GM19455 (cell line): ENCODE data around the gene NPC1.
"Not testable (repeated sequence)": the region's sequence is repeated elsewhere in the genome, so short reads cannot be mapped to it uniquely, and the experiment has no call there.

Source experiments
- ATAC-seq: cut with Tn5 transposase; IDR thresholded peaks from one replicate; pipeline ENCODE4 v1.9.1; 2021; ENCODE audit not compliant: unreplicated experiment

NPC1 gene

DNA sequence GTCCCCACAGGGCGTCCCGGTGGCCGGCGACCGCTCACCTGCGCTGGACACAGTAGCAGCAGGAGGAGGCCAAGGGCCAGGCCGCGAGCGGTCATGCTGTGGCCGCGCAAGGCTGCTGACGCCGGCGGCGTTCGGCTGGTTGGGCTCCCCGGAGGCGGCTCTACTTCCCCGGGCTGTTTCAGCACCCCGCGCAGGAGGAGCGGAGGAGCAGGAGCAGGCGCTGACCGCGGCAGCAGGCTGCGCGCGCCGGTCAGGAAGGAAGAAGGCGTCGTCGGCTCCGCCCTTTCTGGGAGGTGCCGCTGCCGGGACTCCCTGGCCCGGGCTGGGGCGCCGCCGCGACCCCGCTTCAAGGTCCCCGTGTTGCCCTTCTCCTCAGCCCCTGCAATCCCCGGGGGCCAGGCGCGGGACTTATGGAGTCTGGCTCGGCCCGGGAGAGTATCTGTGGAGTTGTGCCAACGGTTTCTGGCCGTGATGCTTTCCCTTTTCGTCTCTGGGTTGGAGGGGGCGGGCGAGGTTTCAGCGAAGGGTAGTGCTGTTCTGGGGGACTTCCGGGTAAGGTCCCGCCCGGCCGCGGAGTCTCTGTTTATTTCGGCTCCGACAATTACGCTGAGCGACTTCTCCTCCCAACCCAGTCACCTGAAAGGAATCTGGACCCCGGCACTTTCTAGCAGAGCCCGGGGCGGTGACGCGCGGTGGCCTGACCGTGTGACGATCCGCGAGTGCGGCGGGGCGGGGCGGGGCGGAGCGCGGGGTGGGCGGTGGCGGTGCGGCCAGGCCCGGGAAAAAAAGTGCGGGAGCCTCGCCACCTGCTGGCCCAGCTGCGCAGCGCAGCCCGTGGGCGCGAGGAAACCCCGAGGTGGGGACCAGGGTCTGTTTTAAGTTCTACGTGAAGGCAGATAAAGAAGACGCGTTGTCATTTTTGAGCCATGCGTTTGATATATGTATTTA is at the start of gene NPC1:
NPC1 (minus strand) TSS at position 258 of the 948 bp plus-strand sequence; CDS start at position 95, 163 bp downstream.
- peak; percentile 86 for ATAC-seq

DNA sequence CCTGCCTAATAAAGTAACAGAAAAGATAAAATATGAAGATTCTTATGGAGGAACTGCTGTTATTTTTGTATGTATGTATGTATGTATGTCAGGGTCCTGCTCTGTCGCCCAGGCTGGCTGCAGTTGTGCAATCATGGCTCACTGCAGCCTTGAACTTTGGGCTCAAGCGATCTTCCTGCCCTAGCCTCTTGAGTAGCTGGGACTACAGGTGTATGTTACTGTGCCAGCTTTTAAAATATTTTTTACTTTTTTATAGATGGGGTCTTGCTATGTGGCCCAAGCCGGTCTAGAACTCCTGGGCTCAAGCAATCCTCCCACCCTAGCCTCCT is 49.7 kb upstream of the NPC1 start:
- no peak for ATAC-seq

DNA sequence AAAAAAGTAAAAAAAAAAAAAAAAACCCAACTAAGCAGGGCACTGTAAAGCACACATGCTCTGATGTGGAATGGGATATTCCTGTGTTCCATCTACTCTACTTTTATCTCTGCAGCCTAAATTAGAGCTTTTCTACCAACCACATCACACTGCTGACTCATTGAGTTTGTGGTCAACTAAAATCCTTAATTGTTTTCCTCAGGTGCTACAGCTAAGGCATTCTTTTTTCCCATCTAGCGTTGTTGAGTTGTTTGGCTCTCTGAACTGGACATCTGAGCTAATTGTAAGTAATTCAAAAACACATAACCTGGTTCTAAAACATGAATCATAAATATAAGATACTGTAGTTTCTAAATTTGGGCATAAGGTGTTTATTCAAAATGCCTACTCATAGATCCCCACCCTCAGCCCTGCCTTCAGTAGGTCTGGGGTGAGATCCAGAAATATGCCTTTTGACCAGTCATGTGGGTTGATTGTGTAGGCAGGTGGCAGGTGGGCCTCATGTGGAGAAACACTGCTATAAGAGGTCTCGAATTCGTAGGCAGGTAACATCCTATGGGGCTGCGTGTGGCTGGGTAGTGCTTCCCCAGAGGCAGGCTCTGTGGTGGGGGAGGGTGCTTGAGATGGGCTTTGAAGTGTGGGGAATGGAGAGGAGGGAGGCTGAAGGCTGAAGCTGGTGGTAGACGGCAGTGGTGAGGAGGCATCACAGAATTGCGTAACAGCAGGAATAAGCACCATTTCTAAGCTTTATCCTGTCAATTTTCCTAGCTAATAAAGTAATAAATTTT is 49.2 kb upstream of the NPC1 start:
- ATAC-seq: no peak

DNA sequence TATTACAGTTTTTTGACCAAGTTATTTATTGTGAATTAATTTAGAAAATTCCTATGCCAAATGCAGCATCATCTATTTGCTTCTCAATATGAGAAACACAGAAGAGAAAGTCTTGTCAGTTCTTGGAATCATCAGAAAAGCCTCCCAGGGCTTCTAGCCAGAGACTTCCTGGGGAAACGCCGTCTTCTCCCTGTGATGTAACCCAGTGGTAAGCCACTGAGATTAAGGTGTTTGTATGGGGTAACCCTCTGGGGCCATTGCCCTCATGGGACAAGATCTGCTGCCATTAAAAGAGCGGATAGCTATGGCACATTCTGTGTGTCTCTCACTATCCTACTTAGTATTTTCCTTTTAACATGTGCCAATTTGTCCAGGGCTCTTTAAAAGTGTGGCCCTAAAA is 48.4 kb upstream of the NPC1 start:
- ATAC-seq: no peak

DNA sequence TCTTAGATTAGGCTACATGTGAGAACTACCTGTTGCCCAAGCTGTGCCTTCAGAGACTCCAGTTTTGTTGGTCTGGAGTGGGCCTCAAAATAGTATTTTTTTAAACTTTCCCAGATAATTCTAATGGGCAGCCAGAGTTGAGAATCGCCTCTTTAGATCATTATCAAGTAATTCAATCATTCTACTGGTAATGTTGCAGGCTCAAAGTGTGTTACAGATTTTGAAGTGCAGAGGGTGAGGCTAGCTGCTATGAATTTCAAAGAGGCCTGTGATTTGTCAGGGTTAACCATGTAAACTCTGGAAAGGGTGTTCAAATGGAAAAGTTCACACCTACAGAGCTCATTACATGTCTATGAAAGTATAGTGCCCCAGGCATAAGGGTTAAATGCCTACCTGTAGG is 46.3 kb upstream of the NPC1 start:
- ATAC-seq: no peak

DNA sequence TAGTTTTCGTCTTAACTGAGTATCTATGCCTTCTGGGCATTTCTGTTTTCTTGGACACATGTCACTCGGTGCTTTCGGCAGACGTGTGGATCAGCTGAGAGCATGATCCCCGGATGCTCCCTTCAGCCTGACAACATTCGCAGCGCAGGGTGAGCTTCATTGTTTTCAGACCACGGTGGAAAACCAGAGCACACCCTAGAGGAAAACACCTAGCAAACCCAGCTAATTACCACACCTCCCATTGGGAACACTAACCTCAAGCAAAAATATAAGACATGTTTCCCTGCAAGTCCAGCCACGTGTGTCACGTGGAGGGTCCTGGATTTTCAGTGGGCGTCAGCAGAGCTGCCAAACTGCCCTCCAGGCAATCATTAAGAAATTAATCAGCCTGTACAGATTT is 45.4 kb upstream of the NPC1 start:
- ATAC-seq: no peak

DNA sequence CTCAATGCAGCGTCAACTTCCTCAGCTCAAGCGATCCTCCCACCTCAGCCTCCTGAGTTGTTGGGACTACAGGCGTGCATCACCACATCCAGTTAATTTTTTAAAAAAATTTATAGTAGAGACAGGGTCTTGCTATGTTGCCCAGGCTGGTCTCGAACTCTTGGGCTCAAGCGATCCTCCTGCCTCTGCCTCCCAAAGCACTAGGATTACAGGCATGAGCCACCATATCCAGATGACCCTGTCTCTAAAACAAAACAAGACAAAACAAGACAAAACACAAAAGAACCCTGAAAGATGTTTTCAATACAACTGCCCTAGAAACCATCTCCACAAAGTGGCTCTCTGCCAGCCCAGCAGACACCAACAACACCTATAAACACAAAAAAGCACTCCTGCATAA is 45.0 kb upstream of the NPC1 start:
- ATAC-seq: no peak

DNA sequence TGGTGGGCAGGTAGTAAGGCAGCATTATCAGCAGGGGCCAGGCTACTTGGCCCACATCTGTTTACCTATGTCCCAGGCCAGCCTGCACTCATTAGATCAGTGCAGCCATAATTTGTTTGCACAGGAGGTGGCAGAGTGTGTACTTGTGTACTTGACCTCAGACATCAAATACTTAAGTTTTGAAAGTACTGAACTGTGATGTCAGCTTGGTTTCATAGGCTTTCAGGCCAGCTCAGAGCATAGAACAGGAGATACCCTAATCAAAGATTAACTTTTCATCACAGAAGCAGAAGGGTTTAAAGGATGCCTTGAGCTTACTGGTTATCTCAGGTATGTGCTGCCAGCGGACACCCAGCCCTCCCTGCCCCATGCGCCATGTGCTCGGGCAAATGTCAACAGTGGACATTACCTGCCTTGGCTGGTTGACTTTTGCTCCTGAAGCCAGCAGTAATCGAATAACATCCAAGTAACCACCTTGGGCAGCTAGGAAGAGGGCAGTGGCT is 43.2 kb upstream of the NPC1 start:
- ATAC-seq: no peak

DNA sequence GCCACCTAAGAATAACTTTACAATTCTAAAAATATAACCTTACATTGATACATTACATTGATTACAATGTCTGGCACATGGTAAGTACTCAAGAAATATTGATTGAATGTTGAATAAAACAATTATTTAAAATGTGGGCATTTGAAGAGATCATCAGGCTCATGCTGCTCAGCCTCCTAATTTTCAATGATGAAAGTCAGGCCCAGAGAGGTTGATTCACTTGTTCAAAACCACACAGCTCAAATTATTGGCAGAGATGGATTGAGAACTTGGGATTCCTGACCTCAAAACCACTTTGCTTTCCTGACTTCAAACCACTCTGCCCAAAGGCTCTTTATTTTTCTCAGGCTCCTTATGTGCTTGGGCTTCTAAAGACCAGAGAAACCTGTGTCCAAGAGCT is 41.7 kb upstream of the NPC1 start:
- ATAC-seq: no peak

DNA sequence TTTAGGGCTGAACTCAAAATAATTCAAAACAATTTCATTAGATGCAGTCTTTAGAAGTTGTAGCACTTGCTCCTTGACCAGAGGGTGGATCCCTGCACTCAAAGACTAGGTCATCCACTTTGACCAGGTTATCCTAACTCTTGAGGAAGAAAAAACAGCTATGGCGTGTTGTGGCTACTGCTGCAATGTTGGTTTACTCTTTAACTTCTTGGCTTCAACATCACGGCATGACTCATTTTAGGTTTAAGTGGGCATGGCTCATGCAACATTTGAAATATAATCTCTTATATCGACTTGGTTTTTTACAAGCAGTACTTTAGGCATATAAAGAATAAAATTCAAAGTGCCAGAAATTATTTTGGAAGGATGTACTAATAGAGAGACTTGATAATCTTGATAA is 41.0 kb upstream of the NPC1 start:
- ATAC-seq: no peak

DNA sequence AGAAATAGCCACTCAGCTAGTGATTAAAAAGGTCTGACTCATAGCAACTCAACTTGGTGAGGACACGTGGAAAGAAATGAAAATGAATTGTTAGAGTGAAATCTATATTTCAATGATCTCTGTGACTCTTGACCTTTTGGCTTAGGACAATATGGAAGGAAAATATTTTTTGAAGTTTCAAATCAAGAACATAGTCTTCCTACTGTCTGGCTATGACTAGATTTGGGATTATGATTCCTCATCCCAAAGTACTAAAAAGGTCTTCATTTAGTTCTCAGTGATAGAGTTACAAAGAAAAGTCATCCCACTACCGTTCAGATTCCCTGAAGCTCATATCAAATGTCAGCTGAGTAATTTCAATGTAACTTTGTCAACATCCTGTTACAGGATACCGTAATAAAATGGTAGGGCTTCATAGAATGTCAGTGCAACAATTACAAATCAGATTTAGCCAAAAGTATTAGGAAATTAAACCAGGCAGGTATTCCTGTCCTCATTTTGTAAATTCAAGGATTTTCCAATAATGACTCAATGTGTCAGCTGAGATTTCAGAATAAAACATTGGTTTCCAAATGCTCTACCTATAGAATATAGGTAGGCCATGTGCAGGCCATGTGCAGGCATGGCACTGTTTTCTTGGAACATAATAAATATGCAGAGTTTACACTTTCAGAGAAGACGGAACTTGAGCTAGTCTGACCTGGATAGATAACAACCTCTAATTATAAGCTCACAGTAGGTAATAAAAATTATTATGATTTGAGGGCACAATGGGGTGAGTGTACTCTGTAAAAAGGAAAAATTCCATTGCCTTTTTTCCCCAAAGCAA is 40.4 kb upstream of the NPC1 start:
- ATAC-seq: no peak

DNA sequence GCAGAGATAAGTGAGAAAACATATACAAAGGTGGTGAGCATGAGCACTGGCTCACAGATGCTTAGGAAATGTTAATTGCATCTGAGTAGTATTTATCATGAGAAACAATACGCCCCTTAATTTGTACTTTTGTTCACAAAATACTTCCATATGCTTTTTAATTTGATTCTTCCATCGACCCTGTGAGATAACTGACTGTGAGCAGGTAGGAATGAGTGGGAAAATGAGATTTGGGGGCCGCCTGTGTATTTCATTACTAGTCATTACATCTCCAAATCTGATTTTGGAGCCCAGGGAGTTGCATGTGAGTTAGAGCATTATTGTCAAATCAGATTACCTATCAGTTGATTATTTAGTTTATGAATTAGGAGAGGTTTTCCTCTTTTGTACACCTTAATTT is 36.7 kb upstream of the NPC1 start:
- no peak for ATAC-seq

DNA sequence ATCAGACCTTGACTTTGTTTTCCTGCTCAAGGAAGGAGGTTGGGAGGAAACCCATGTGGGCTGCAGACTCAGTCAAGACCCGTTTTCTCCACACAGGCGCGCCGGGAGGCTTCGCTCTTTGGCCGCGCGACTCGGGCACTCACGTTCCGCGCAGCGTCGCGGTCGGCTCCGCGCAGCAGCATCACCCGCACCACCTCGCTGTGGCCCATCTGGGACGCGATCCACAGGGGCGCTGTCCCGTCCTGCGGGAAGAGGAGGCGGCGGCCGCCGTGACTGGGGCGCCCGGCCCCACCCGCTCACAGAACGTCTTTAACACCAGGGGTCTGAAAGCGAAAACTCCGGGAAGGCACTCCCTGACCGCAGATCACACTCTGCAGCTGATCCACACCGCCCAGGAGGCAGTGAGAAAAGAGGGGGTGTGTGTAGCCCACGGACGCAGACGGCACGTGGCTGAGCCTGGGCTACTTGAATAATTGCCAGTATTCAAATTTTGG is 33.1 kb upstream of the NPC1 start:
- ATAC-seq: no peak

DNA sequence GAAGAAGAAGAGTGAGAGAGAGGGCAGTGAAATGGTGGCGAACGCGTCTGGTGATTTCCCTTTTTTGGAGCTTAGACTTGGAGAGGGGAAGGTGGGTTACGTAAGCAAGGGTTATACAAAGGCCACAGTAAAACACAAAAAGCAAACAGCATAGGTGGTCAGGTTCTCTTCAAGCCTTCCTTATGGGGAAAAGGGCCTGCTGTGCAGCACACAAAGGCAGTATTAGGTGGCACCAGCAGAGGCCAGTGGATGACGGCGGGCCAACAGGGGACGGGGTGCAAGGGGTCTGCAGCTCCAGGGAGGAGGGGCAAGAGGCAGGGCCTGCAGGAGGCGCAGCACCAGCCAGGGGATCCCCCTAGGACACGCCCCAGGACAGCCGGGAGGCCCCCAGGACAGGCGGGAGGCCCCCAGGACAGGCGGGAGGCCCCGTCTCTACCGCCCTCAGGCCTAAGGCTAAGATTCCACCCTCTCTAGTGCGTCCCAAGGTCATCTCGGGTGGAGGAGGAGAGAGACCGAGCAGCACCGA is 32.6 kb upstream of the NPC1 start:
- no peak for ATAC-seq

DNA sequence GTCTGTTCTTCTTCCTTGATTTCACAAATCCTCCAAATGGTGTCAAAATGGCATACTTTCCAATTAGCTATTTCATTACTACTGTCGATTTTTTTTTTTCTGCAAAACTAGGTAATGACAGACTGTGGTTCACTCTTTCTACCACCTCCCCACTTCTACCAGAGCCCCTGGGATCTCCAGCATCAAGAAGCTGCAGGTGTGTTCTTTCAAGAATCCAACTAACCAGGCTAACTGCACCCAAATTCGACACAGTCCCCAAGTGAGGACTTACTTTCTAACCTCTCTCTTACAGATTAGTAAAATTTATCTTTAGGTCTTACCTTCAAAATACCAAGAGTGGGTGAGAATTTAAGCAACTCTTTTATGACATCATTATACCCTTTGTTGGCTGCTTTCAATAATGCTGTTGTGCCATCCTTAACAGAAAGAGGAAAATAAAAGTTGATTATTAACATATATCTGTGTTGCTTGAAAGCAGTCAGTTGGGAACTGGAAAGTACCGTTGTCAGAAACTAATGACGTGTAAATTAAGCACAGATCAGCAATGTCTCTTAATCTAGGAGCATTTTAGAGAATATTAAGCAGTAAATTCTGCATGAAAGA is 31.2 kb upstream of the NPC1 start:
- no peak for ATAC-seq

DNA sequence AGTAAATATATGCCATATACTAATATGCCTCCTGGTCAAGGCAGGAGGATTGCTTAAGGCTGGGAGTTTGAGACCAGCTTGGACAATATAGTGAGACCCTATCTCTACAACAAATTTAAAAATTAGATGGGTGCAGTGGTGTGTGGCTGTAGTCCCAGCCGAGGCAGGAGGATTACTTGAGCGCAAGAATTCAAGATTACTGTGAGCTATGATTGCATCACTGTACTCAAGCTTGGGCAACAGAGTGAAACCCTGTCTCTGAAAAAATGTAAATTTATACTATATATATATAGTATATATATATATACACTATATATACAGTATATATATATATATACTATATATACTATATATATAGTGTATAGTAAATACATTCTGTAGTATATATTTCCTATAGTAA is 30.0 kb upstream of the NPC1 start:
- ATAC-seq: no peak

DNA sequence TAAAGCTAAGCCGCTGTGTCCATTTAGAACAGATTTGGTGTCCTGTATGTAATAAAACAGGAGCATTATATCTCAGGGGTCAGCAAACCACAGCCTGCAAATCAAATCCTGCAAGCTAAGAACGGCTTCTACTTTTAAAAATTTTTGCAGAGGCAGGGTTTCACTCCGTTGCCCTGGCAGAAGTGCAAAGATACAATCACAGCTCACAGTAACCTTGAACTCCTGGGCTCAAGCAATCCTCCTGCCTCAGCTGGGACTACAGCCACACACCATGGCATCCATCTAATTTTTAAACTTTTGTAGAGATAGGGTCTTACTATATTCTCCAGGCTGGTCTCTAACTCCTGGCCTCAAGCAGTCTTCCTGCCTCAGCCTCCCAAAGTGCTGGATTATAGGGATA is 28.6 kb upstream of the NPC1 start:
- no peak for ATAC-seq

DNA sequence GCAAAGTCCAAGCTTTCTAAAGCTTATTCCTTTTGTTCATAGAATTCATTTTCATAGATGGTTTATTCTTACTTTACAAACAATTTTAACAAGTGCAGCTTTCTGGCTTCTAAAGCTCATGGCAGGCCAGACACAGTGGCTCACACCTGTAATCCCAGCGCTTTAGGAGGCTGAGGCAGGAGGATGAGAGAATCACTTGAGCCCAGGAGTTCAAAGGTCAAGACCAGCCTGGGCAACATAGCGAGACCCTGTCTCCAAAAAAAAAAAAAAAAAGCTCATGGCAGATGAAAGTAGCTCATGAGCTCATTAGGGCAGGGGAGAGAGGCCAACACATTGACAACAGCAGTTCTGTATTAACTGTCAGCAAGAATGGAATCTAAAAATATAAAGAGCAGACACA is 28.1 kb upstream of the NPC1 start:
- ATAC-seq: no peak

DNA sequence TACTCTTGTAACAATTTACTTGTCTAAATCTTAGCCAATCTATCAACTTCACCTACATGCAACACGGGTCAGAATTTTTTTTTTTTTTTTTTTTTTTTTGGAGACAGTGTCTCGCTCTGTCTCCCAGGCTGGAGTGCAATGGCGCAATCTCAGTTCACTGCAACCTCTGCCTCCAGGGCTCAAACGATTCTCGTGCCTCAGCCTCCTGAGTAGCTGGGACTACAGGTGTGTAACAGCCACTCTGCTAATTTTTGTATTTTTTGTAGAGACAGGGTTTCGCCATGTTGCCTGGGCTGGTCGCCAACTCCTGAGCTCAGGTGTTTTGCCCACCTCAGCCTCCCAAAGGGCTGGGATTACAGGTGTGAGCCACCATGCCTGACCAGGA is 26.8 kb upstream of the NPC1 start:
- ATAC-seq: not testable (repeated sequence)

DNA sequence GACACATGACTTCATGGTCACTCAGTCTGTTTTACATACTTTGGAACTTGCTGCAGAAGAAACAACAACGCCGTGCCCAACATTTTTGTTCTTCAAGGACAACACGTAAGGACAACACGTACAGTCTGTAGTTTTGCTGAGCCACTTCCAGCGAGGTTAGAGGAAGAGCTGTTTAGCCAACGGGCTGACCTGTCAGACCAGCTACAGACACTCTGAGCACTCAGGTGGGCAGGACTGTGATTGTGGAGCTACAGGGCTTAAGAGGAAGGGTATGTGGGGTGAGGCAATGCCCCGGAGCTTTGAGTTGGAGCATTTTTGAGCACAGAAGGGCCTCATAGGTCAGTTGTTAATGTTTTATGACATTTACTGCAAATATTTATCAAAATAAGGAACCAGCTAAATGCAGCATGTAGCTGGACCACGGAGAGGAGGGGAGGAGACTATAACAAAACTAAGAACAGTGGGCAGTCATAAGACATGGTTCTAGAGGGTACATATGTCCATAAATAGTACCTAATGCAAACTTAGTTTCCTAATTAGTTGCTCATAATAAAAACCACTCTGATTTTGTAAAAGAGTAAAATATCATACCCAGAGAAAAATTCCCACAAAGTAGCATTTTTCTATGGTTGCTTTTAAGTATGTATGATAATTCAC is 26.3 kb upstream of the NPC1 start:
- no peak for ATAC-seq
